Mammary epithelial cell (primary cell): ENCODE data around the gene FES.

Experiments
- EZH2 ChIP-seq: IDR thresholded peaks from 2 replicates; pipeline ENCODE4 v1.6.1; 2012; ENCODE audit warnings: low read length, inconsistent platforms, borderline replicate concordance
- TF ChIP-seq, protein P1 (sequence below), 2 donors: IDR thresholded peaks in 1 of 2; conservative IDR thresholded peaks in 1 of 2; 2 replicates each; pipeline ENCODE4 v1.5.1; 2011 to 2012; ENCODE audit warnings: inconsistent platforms in 2 of 2, low read length in 2 of 2, mild to moderate bottlenecking in 2 of 2, control low read depth in 1 of 2, low read depth in 1 of 2; ENCODE audit not compliant: insufficient read depth in 1 of 2; ENCODE audit errors: extremely low read depth in 1 of 2

DNA sequence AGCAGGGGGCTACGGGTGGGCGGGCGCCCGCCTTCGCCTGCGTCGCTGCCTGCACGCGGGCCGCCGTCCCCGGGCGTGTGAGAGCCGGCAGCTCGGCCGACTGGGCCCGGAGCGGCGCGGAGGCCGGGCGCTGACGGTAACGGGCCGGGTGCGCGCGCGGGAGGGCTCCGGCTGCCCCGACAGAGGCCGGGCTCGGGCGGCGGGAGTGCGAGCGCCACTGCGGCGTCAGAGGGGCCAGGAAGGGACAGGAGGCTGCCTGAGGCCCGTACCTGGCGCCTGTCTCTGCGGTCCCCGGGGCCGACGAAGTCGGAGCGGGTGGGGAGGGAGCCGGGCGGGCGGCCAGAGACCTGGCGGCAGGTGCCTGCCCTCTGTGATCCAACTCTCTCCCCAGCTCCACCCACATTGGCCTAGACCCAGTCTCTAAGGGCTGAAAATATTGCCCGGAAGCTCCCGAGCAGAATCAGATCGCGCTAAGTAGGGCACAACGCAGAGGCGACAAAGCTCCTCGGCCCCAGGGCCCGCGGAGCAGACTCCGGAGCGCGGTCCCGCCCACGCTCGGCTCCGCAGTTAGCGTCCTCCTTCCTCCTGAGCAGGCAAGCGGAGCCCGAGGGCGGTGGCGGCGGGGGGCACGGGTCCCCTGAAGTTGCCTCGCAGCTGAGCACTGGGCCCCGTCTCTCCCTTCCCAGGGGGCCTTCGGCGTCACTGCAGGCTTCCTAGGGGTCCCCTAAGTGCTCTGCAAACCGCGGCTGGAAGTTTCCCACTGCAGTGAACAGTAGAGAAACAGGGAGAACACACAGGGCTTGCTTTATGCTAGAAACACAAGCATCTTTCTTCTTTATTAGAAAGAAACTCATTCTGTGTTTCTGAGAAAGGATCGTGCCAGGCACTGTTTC lies 18.8 kb downstream of the FES start, which contains the start of gene MAN2A2:
- TF ChIP-seq EZH2, result no peak
- TF ChIP-seq, protein P1, sequence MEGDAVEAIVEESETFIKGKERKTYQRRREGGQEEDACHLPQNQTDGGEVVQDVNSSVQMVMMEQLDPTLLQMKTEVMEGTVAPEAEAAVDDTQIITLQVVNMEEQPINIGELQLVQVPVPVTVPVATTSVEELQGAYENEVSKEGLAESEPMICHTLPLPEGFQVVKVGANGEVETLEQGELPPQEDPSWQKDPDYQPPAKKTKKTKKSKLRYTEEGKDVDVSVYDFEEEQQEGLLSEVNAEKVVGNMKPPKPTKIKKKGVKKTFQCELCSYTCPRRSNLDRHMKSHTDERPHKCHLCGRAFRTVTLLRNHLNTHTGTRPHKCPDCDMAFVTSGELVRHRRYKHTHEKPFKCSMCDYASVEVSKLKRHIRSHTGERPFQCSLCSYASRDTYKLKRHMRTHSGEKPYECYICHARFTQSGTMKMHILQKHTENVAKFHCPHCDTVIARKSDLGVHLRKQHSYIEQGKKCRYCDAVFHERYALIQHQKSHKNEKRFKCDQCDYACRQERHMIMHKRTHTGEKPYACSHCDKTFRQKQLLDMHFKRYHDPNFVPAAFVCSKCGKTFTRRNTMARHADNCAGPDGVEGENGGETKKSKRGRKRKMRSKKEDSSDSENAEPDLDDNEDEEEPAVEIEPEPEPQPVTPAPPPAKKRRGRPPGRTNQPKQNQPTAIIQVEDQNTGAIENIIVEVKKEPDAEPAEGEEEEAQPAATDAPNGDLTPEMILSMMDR (conservative IDR thresholded peaks at IDR 0.05 in 1 of 2, IDR thresholded peaks at IDR 0.05 in 1 of 2; ENCODE audit: extremely low read depth in 1 of 2, insufficient read depth in 1 of 2, low read depth in 1 of 2, low read length in 2 of 2), result no peak
